ENCODE measurements around the gene CNOT6L. TPM values are rescaled to one million over a fixed set of nuclear protein-coding genes. Genes with fewer than 3 reads are reported as not detected.

The CNOT6L gene
- total RNA-seq, 1 experiment from 2014 or later: 29.4 TPM

DNA sequence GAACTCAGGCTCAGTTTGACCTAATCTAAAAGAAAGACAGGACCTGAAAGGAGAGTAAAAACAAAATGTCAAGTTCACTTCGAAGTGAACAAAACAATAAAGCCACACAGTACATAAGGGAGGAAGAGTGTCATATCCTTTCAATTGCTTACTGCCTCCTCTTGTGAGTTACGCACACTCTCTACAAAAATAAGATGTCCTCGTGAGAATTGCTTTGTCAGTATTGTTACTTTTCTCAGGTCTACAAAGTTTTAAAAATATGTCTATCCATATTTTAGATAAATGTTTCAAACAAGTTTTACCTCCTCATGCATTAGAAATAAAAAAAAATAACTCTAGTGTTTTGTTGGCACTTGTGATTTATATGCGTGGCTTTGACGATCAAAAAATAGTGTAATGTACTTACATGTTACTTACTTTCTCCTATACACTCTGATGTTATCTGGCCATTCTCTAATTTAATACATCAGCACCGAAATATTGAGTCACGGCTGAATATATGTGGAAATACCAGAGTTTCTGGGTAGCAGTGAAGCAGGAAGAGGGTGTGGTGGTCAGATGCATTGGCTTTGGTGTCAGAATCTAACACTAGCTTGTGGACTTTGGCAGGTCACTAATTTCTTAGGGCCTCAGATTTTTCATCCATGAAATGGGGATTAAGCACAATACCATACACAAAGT lies 35.4 kb upstream of the CNOT6L start:
- CTCF ChIA-PET: no interaction called here
- Histone ChIP-seq H3K4me1 (ENCODE audit: control insufficient read depth in 1 of 2, insufficient read depth in 2 of 2, low read length in 2 of 2) (no peaks in the 10 kb centered on the region), H3K36me3 (ENCODE audit: control insufficient read depth in 1 of 2, insufficient read depth in 2 of 2, low read length in 2 of 2) (no peaks in the 10 kb centered on the region), H3K4me3 (replicated peaks in 1 of 2; ENCODE audit: low read depth in 1 of 2, low read length in 2 of 2) (no peak overlapping the region), H4K20me1 (ENCODE audit: insufficient read depth) (no peaks in the 10 kb centered on the region), H3K4me2 (ENCODE audit: low read length) (no peak overlapping the region), H3K79me2 (ENCODE audit: insufficient read depth, low read length) (no peaks in the 10 kb centered on the region), H2AFZ (ENCODE audit: low read depth, low read length, poor library complexity, severe bottlenecking) (no peak overlapping the region), H3K9me3 (ENCODE audit: control insufficient read depth in 1 of 2, insufficient read depth in 1 of 2, low read depth in 1 of 2, low read length in 2 of 2) (no peaks in the 10 kb centered on the region), H3K9ac (ENCODE audit: low read length) (no peak overlapping the region), H3K27ac (ENCODE audit: low read depth, low read length) (no peak overlapping the region), H3K27me3 (ENCODE audit: insufficient read depth, low read length) (no peaks in the 10 kb centered on the region), H3K9me2 (ENCODE audit: insufficient read depth) (no peaks in the 10 kb centered on the region)
- BruUV-seq (replicated peaks): no TSS peak
- POLR2A ChIA-PET: no interaction called here
- ATAC-seq: no peak
- DNase-seq (ENCODE audit: low read depth, low spot score): no peak
- RAD21 ChIA-PET (ENCODE audit: low non-redundant PET in 1 of 2, low total read pairs in 2 of 2, uncharacterized antibody in 2 of 2, unreplicated experiment in 2 of 2): no interaction called here
- intact Hi-C loops (cut with micrococcal nuclease): no loop called here
- TF ChIP-seq FOSL1 (IDR thresholded peaks at IDR 0.05; ENCODE audit: low read depth) (no peak), ZFX (IDR thresholded peaks at IDR 0.05) (no peak), POLR2AphosphoS5 (IDR thresholded peaks at IDR 0.05; ENCODE audit: low read depth, low read length) (no peak), YY1 (IDR thresholded peaks at IDR 0.05; ENCODE audit: extremely low read depth, insufficient replicate concordance, low read depth, low read length) (no peak), EZH2 (IDR thresholded peaks at IDR 0.05) (no peak), ZNF274 (IDR thresholded peaks at IDR 0.05; ENCODE audit: low read depth, low read length) (no peak), RAD21 (IDR thresholded peaks at IDR 0.05; ENCODE audit: low read depth) (no peak)

DNA sequence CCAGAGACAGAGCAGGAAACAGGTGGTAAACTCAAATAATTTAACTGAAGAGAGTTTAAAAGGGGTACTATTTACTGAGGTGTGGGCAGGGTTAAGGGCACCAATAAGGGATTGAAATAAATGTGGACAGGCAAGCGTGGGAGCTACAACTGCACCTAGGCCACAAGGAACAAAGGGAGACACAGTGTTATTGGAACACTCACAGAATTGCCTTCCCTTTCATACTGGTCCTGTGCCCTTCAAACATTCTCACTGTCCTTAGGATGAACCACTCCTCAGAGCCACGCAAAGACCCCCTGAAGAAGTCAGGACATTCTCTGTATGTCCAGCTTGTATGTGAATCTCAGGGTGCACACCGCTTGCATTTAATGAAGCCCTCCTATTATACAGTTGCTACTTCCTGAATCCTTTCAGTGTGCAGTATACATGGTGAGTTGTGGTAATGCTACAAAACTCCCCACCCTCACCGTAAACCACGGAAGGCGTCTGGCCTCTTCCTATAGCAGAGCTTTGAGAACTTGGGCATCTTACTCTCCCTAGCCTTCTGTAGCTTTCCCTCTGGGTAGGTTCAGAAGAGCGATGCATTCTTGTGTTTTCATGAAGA lies 33.8 kb upstream of the CNOT6L start:
- Histone ChIP-seq H3K9me3 (ENCODE audit: control insufficient read depth in 1 of 2, insufficient read depth in 1 of 2, low read depth in 1 of 2, low read length in 2 of 2) (no peaks in the 10 kb centered on the region), H3K4me1 (ENCODE audit: control insufficient read depth in 1 of 2, insufficient read depth in 2 of 2, low read length in 2 of 2) (no peaks in the 10 kb centered on the region), H4K20me1 (ENCODE audit: insufficient read depth) (no peaks in the 10 kb centered on the region), H3K79me2 (ENCODE audit: insufficient read depth, low read length) (no peaks in the 10 kb centered on the region), H2AFZ (ENCODE audit: low read depth, low read length, poor library complexity, severe bottlenecking) (no peak overlapping the region), H3K9me2 (ENCODE audit: insufficient read depth) (no peaks in the 10 kb centered on the region), H3K4me2 (ENCODE audit: low read length) (no peak overlapping the region), H3K27me3 (ENCODE audit: insufficient read depth, low read length) (no peaks in the 10 kb centered on the region), H3K9ac (ENCODE audit: low read length) (no peak overlapping the region), H3K36me3 (ENCODE audit: control insufficient read depth in 1 of 2, insufficient read depth in 2 of 2, low read length in 2 of 2) (no peaks in the 10 kb centered on the region), H3K4me3 (replicated peaks in 1 of 2; ENCODE audit: low read depth in 1 of 2, low read length in 2 of 2) (no peak overlapping the region), H3K27ac (ENCODE audit: low read depth, low read length) (no peak overlapping the region)
- ATAC-seq: no peak
- DNase-seq (ENCODE audit: low read depth, low spot score): no peak
- ChIA-PET POLR2A (interaction anchor here (1.2 kb wide), 1 partner anchor 9 kb away, joined by 4 read pairs; the partner anchor contains the start of gene MRPL1), CTCF (no interaction called here), RAD21 (ENCODE audit: low non-redundant PET in 1 of 2, low total read pairs in 2 of 2, uncharacterized antibody in 2 of 2, unreplicated experiment in 2 of 2) (no interaction called here)
- no TSS peak for BruUV-seq (replicated peaks)
- intact Hi-C loops (cut with micrococcal nuclease): no loop called here
- TF ChIP-seq, protein P1, sequence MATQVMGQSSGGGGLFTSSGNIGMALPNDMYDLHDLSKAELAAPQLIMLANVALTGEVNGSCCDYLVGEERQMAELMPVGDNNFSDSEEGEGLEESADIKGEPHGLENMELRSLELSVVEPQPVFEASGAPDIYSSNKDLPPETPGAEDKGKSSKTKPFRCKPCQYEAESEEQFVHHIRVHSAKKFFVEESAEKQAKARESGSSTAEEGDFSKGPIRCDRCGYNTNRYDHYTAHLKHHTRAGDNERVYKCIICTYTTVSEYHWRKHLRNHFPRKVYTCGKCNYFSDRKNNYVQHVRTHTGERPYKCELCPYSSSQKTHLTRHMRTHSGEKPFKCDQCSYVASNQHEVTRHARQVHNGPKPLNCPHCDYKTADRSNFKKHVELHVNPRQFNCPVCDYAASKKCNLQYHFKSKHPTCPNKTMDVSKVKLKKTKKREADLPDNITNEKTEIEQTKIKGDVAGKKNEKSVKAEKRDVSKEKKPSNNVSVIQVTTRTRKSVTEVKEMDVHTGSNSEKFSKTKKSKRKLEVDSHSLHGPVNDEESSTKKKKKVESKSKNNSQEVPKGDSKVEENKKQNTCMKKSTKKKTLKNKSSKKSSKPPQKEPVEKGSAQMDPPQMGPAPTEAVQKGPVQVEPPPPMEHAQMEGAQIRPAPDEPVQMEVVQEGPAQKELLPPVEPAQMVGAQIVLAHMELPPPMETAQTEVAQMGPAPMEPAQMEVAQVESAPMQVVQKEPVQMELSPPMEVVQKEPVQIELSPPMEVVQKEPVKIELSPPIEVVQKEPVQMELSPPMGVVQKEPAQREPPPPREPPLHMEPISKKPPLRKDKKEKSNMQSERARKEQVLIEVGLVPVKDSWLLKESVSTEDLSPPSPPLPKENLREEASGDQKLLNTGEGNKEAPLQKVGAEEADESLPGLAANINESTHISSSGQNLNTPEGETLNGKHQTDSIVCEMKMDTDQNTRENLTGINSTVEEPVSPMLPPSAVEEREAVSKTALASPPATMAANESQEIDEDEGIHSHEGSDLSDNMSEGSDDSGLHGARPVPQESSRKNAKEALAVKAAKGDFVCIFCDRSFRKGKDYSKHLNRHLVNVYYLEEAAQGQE (IDR thresholded peaks at IDR 0.05; ENCODE audit: low read depth): no peak

Measured in HCT116 (cell line).